Measurements from ENCODE around the gene P2RY13. TPM values are rescaled to one million over a fixed set of nuclear protein-coding genes. Genes with fewer than 3 reads are reported as not detected.

P2RY13 gene
- total and polyA plus RNA-seq, 10 of the 15 experiments (the other 5 are each of a cell fraction or from before 2014, with no cell fraction given): not detected

DNA sequence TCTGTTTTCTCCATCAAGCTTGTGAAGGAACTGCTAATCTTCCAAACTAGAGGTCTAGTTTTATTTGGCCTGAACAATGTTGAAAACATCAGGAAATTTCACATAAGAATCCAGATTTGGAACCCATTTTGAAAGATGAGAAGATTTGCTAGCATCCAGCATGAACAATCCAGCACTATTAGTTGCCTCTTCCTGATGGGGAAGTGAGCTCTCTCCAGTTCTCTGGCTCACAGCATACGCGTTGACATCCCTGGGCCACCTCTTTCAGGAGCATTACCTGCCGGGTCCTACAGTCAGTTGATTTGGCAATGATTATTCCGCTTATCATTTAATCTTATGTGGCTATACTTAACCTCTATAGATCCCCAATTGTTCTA, 23.6 kb downstream of the P2RY13 start (continued):
- TF ChIP-seq, protein P1, sequence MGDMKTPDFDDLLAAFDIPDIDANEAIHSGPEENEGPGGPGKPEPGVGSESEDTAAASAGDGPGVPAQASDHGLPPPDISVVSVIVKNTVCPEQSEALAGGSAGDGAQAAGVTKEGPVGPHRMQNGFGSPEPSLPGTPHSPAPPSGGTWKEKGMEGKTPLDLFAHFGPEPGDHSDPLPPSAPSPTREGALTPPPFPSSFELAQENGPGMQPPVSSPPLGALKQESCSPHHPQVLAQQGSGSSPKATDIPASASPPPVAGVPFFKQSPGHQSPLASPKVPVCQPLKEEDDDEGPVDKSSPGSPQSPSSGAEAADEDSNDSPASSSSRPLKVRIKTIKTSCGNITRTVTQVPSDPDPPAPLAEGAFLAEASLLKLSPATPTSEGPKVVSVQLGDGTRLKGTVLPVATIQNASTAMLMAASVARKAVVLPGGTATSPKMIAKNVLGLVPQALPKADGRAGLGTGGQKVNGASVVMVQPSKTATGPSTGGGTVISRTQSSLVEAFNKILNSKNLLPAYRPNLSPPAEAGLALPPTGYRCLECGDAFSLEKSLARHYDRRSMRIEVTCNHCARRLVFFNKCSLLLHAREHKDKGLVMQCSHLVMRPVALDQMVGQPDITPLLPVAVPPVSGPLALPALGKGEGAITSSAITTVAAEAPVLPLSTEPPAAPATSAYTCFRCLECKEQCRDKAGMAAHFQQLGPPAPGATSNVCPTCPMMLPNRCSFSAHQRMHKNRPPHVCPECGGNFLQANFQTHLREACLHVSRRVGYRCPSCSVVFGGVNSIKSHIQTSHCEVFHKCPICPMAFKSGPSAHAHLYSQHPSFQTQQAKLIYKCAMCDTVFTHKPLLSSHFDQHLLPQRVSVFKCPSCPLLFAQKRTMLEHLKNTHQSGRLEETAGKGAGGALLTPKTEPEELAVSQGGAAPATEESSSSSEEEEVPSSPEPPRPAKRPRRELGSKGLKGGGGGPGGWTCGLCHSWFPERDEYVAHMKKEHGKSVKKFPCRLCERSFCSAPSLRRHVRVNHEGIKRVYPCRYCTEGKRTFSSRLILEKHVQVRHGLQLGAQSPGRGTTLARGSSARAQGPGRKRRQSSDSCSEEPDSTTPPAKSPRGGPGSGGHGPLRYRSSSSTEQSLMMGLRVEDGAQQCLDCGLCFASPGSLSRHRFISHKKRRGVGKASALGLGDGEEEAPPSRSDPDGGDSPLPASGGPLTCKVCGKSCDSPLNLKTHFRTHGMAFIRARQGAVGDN (IDR thresholded peaks at IDR 0.05): no peak
- TF ChIP-seq IKZF1 (conservative IDR thresholded peaks at IDR 0.05): no peak
- TF ChIP-seq ESRRA (IDR thresholded peaks at IDR 0.05; ENCODE audit: low read length): no peak
- TF ChIP-seq STAT1 (conservative IDR thresholded peaks at IDR 0.05): no peak
- no peak for TF ChIP-seq NBN (IDR thresholded peaks at IDR 0.05)
- no peak for TF ChIP-seq CHD2 (IDR thresholded peaks at IDR 0.05; ENCODE audit: borderline replicate concordance, low read depth, low read length)
- TF ChIP-seq LARP7 (IDR thresholded peaks at IDR 0.05): no peak

DNA sequence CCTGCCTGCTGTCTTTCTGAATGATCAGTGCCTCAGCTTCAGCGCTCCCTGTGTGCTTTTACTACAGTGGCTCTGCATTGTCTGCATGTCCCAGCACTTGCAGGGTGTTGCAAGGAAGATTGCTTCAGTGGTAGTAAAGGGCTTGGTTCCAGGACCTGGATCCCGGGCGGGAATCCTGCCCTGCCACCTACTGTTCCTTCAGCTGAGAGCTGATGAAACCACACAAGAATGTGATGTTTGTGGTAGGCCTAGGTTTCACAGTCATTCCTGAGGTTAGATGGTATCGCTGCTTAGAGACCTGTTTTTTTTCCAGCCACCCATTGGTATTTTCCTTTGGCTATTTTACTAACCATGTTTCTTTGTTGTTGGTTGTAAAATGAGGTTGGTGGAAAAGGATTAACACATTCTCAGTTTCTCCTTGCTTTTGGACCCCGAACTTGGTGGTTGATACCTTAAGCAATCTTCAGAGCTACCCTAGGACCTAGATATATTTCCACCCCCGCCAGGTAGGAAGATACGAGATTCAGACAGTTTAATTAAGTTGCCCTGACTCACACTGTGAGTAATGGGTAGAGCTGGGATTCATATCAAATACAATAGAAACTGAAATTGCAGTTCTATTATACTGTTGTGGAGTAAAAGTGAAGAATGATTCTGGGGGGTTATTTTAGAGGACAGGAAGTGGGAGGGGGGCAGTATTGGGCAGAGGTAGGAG, 24.1 kb downstream of the P2RY13 start:
- H3K79me2 ChIP-seq (ENCODE audit: control insufficient read depth, insufficient read depth, low read length): no peaks in the 10 kb centered on the region
- H3K9me3 ChIP-seq (replicated peaks; ENCODE audit: control insufficient read depth, insufficient read depth, low read length): no peaks in the 10 kb centered on the region
- H4K20me1 ChIP-seq (ENCODE audit: control insufficient read depth, insufficient read depth): no peaks in the 10 kb centered on the region
- SMC1A ChIA-PET (ENCODE audit: uncharacterized antibody, unreplicated experiment): interaction anchor here (0.7 to 1.2 kb wide), 2 partner anchors 23 to 134 kb away, joined by 3 to 5 read pairs; no protein-coding TSS in a partner anchor
- CTCF ChIA-PET: interaction anchor here (1.2 to 1.4 kb wide), 3 partner anchors 12 to 137 kb away, joined by 3 to 4 read pairs (median 3); partner anchors contain the start of gene GPR87
- H3K27me3 ChIP-seq (replicated peaks in 1 of 2; ENCODE audit: control insufficient read depth in 2 of 2, insufficient read depth in 2 of 2, low read length in 1 of 2): no peaks in the 10 kb centered on the region
- no peak for TF ChIP-seq RAD51 (IDR thresholded peaks at IDR 0.05)
- TF ChIP-seq SIX5 (IDR thresholded peaks at IDR 0.05; ENCODE audit: low read depth, low read length, severe bottlenecking): no peak
- in situ Hi-C loops (cut with MboI) (no loop called here), intact Hi-C loops (cut with micrococcal nuclease; ENCODE audit: unreplicated experiment) (no loop called here)
- H3K4me3 ChIP-seq: no peak overlapping the region
- RAD21 ChIA-PET (ENCODE audit: unreplicated experiment): no interaction called here
- no peaks in the 10 kb centered on the region for H3K36me3 ChIP-seq (ENCODE audit: control insufficient read depth in 2 of 2, insufficient read depth in 2 of 2, low read length in 1 of 2)
- no peak overlapping the region for H3K27ac ChIP-seq (ENCODE audit: control insufficient read depth, insufficient read depth)
- POLR2A ChIA-PET: interaction anchor here (0.6 kb wide), 1 partner anchor 248 kb away, joined by 3 read pairs; no protein-coding TSS in a partner anchor
- no peak overlapping the region for H3K9ac ChIP-seq (ENCODE audit: control insufficient read depth, insufficient read depth, low read length)
- no peak for ATAC-seq
- no peak overlapping the region for H3K4me2 ChIP-seq (ENCODE audit: control insufficient read depth, insufficient read depth)
- DNase-seq (ENCODE audit: low read depth, low spot score): no peak
- no peak for FAIRE-seq
- no TSS peak for BruUV-seq (replicated peaks)
- no peak overlapping the region for H2AFZ ChIP-seq (ENCODE audit: control insufficient read depth, low read depth, low read length)
- H3K4me1 ChIP-seq (ENCODE audit: control insufficient read depth, insufficient read depth, low read length): no peaks in the 10 kb centered on the region
- WGBS (ENCODE audit: insufficient coverage, insufficient replicate concordance, low lambda C conversion rate, missing lambda C conversion rate): 31% methylated on average over 7 of the region's 7 CpGs
